Smooth muscle cell (in vitro differentiated cells): ENCODE results near the gene CWC27. TPM values are rescaled to one million over a fixed set of nuclear protein-coding genes. Genes with fewer than 3 reads are reported as not detected.

Source experiments
- DNase-seq: peaks from one replicate; lab custom pipeline; 2025; ENCODE audit not compliant: unreplicated experiment; lab: John Stamatoyannopoulos, UW
- H2AFZ ChIP-seq: fragments of 200-600 bp; sonication (generic); 2 replicates; pipeline ENCODE4 v1.6.0; 2016; ENCODE audit warnings: antibody characterized with exemption, low read depth, mild to moderate bottlenecking
- H3F3A ChIP-seq: fragments of 200-600 bp; sonication (generic); 2 replicates; pipeline ENCODE4 v1.6.0; 2017; ENCODE audit warnings: antibody characterized with exemption, low read depth
- H3K27ac ChIP-seq: fragments of 200-600 bp; sonication (generic); 2 replicates; pipeline ENCODE4 v1.5.1; 2016; ENCODE audit warnings: low read depth, mild to moderate bottlenecking
- H3K27me3 ChIP-seq: fragments of 200-600 bp; sonication (generic); 2 replicates; pipeline ENCODE4 v1.6.1; 2016; ENCODE audit warnings: low read depth, mild to moderate bottlenecking
- H3K36me3 ChIP-seq: fragments of 200-600 bp; sonication (generic); 2 replicates; pipeline ENCODE4 v1.5.1; 2016; ENCODE audit warnings: low read depth
- H3K4me1 ChIP-seq: fragments of 200-600 bp; sonication (generic); 2 replicates; pipeline ENCODE4 v1.5.1; 2016; ENCODE audit warnings: low read depth
- H3K4me2 ChIP-seq: fragments of 200-600 bp; sonication (generic); 2 replicates; pipeline ENCODE4 v1.6.0; 2016; ENCODE audit warnings: mild to moderate bottlenecking
- H3K4me3 ChIP-seq: fragments of 200-600 bp; sonication (generic); 2 replicates; pipeline ENCODE4 v1.5.1; 2016; ENCODE audit warnings: mild to moderate bottlenecking
- H3K79me2 ChIP-seq: fragments of 200-600 bp; sonication (generic); 2 replicates; pipeline ENCODE4 v1.6.0; 2016; ENCODE audit warnings: low read depth, mild to moderate bottlenecking
- H3K9ac ChIP-seq: fragments of 200-600 bp; sonication (generic); 2 replicates; pipeline ENCODE4 v1.6.0; 2016; ENCODE audit warnings: low read depth
- H3K9me3 ChIP-seq: fragments of 200-600 bp; sonication (generic); replicated peaks from 2 replicates; pipeline ENCODE4 v1.5.1; 2016; ENCODE audit warnings: low read depth
- H4K20me1 ChIP-seq: fragments of 200-600 bp; sonication (generic); 2 replicates; pipeline ENCODE4 v1.6.0; 2016; ENCODE audit warnings: low read depth
- WGBS: methylation state at CpG from one replicate; pipeline ENCODE4 v1.1.7; 2016; ENCODE audit warnings: low lambda C conversion rate; 5-methylcytosine and 5-hydroxymethylcytosine counted together
- polyA plus RNA-seq: library from polyadenylated mRNA; unstranded; fragments of >200 nt; fragmentation: Nextera tagmentation; extraction: Ambion mirVana; gene quantifications from 2 replicates; pipeline ENCODE4 v1.2.1, GENCODE V29; 2016
- total RNA-seq: library from RNA; depleted of rRNA; stranded (reverse); fragments of >200 nt; gene quantifications from 2 replicates; pipeline ENCODE4 v1.2.3, GENCODE V29; 2014
- TF ChIP-seq, protein P1 (sequence below): fragments of 200-600 bp; sonication (generic); IDR thresholded peaks from 2 replicates; pipeline ENCODE4 v1.5.1; 2017; ENCODE audit warnings: borderline replicate concordance, mild to moderate bottlenecking, antibody characterized with exemption; ENCODE audit not compliant: insufficient read depth, poor library complexity, severe bottlenecking

Gene CWC27
- total and polyA plus RNA-seq, 2 experiments from 2014 or later = 34.6 to 40.8 TPM

DNA sequence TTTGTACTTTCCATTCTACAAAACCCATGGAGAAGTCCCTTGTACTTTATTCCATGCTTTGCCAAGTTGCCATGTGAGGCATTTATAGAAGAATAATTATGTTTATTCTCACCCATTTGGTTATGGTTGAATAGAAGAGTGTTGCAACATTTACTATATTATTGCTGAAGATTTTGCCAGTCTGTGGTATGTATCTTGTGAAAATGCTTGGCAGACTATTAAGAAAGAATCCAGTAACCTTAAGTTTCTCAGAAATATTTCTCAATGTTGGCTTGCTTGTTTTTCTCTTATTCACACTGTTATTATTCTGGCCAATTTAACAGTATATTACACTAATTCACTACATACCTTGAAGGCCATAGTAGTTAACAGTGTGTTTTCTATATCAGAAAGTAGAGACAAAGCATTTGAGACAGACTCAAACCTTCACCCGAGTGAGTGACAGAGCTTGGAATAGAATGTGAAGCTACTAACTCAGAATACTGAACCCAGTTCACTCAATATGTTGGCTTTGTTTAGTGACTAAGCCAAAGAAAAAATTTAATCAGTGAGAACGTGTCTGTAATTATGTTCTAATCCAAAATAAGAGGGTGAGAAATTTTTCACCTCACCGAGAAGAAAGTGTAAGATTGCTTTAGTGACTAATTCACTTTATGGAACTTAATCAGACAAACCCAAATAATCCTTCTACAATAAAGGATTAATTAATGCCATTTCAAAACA, 184.4 kb downstream of the CWC27 start:
- Histone ChIP-seq H3F3A (no peaks in the 10 kb centered on the region), H3K27me3 (no peaks in the 10 kb centered on the region), H3K9me3 (no peaks in the 10 kb centered on the region), H3K9ac (no peak overlapping the region), H3K4me2 (no peak overlapping the region), H2AFZ (no peak overlapping the region), H3K27ac (no peak overlapping the region), H4K20me1 (no peaks in the 10 kb centered on the region), H3K4me1 (no peaks in the 10 kb centered on the region), H3K4me3 (no peak overlapping the region), H3K36me3 (no peaks in the 10 kb centered on the region), H3K79me2 (no peaks in the 10 kb centered on the region)
- TF ChIP-seq, protein P1, sequence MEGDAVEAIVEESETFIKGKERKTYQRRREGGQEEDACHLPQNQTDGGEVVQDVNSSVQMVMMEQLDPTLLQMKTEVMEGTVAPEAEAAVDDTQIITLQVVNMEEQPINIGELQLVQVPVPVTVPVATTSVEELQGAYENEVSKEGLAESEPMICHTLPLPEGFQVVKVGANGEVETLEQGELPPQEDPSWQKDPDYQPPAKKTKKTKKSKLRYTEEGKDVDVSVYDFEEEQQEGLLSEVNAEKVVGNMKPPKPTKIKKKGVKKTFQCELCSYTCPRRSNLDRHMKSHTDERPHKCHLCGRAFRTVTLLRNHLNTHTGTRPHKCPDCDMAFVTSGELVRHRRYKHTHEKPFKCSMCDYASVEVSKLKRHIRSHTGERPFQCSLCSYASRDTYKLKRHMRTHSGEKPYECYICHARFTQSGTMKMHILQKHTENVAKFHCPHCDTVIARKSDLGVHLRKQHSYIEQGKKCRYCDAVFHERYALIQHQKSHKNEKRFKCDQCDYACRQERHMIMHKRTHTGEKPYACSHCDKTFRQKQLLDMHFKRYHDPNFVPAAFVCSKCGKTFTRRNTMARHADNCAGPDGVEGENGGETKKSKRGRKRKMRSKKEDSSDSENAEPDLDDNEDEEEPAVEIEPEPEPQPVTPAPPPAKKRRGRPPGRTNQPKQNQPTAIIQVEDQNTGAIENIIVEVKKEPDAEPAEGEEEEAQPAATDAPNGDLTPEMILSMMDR = no peak
- 94% methylated on average over 3 of the region's 3 CpGs for WGBS
- no peak for DNase-seq

DNA sequence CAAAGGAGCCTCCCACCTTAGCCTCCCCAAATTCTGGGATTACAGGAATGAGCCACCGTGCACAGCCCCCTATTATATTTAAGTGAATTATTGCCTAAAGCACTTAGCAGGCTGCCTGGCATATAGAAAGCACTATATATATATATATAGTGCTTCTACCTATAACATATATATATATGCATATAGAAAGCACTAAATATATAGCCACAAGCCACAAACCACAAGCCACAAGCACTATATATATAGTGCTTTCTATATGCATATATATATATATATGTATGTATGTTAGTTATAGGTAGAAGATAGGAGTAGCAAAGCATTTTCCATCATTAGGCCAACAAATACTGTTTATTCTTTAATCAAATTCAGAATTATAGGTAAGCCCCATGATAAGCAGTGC, 185.8 kb downstream of the CWC27 start:
- Histone ChIP-seq H3K9me3 (no peaks in the 10 kb centered on the region), H3K36me3 (no peaks in the 10 kb centered on the region), H3K4me2 (no peak overlapping the region), H3K27me3 (no peaks in the 10 kb centered on the region), H3K4me1 (no peaks in the 10 kb centered on the region), H3F3A (no peaks in the 10 kb centered on the region), H3K9ac (no peak overlapping the region), H2AFZ (no peak overlapping the region), H3K4me3 (no peak overlapping the region), H4K20me1 (no peaks in the 10 kb centered on the region), H3K79me2 (no peaks in the 10 kb centered on the region), H3K27ac (no peak overlapping the region)
- TF ChIP-seq, protein P1 = no peak
- 96% methylated on average over 1 of the region's 1 CpG for WGBS
- no peak for DNase-seq

DNA sequence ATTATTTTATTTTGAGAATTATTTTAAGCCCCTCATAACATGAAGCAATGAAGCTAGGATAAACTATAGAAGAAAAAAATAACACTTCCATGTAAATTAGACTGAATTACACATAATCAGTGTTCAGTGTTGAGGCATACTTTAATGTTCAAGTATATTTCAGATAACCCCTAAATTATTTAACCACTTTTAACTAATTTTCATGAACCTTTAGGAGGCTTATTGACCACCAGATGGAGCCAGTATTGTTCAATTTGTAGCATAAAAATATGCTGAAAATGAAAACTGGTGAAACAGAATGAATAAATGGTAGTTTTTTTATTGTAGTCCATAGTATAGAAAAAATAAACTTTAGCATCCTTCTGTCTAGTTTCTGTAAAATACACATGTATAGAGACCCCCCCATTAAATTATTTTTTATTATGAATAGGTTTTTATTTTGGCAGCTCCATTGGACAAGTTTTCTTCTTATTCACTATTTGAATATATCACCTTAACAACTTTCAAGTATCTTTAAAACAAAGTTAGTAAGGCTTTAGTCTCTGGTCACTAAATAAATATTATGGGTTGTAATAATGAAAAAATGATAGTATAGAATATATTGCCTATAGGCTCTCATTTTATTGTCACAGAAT, 190.1 kb downstream of the CWC27 start:
- Histone ChIP-seq H3K4me2 (no peak overlapping the region), H3K36me3 (peaks cover 11% of the 10 kb centered on the region), H4K20me1 (no peaks in the 10 kb centered on the region), H3K4me3 (no peak overlapping the region), H3F3A (no peaks in the 10 kb centered on the region), H3K9me3 (peaks cover 5% of the 10 kb centered on the region), H3K79me2 (no peaks in the 10 kb centered on the region), H3K9ac (no peak overlapping the region), H3K27ac (no peak overlapping the region), H3K27me3 (no peaks in the 10 kb centered on the region), H2AFZ (no peak overlapping the region), H3K4me1 (no peaks in the 10 kb centered on the region)
- DNase-seq = no peak
- TF ChIP-seq, protein P1 = peak; percentile 69
